AG04450 (cell line): ENCODE data around the gene ZNF385D. TPM values are rescaled to one million over a fixed set of nuclear protein-coding genes. Genes with fewer than 3 reads are reported as not detected.

Source experiments
- CTCF ChIA-PET: fragments of 300-600, 350-600 bp; formaldehyde crosslinking; extraction: SDS; loops from one replicate; lab custom pipeline; 2022; ENCODE audit warnings: antibody characterized with exemption, inconsistent platforms; lab: Charles Lee
- POLR2A ChIA-PET: fragments of 350-600 bp; formaldehyde crosslinking; extraction: SDS; loops from one replicate; lab custom pipeline; 2021; ENCODE audit warnings: antibody characterized with exemption, inconsistent platforms; lab: Yijun Ruan, JAX
- DNase-seq: peaks from one replicate; pipeline ENCODE4 v3.0.0-alpha.2; 2011; ENCODE audit warnings: low read depth, low spot score
- H3K27ac ChIP-seq: one replicate; pipeline ENCODE4 v1.5.1; 2012; ENCODE audit warnings: low read depth, low read length, control low read depth
- H3K27me3 ChIP-seq: one replicate; pipeline ENCODE4 v1.6.0; 2012; ENCODE audit warnings: low read length; ENCODE audit not compliant: control insufficient read depth, insufficient read depth
- H3K4me3 ChIP-seq: 2 replicates; pipeline ENCODE4 v1.5.1; 2011; ENCODE audit warnings: mild to moderate bottlenecking, low read depth, low read length, control low read depth
- H3K9me3 ChIP-seq: 2 replicates; pipeline ENCODE4 v1.5.1; 2012; ENCODE audit warnings: low read length; ENCODE audit not compliant: control insufficient read depth, insufficient read depth
- polyA plus RNA-seq: library from polyadenylated mRNA; depleted of rRNA; stranded (reverse); fragments of >200 nt; gene quantifications from 2 replicates; pipeline ENCODE4 v1.2.3, GENCODE V29; 2011
- TF ChIP-seq, protein P1 (sequence below): IDR thresholded peaks from 2 replicates; pipeline ENCODE4 v1.5.1; 2011; ENCODE audit warnings: low read depth, low read length, control low read depth, inconsistent platforms

The ZNF385D gene
- polyA plus RNA-seq, 1 experiment: 0.10 TPM

DNA sequence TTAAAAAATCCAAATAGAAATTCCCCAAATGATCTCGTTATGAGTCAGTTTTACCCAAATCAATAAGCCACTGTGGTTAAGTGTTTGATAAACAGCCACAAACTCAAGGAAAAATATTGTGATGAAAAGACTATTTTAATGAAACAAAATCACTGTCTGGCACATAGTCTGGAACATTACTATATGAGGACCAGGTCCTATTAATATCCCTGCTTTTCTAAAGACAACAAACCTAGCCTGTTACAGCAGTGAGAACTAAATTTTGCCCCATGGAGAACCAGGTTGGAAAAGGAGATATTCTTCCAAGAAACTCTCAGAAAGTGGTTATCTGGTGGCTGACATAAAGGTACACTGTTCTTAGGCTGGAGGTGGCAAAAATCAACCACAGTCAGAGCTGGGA is 27.7 kb upstream of the ZNF385D start:
- no peaks in the 10 kb centered on the region for H3K9me3 ChIP-seq
- no peak overlapping the region for H3K4me3 ChIP-seq
- no peak overlapping the region for H3K27ac ChIP-seq
- TF ChIP-seq, protein P1, sequence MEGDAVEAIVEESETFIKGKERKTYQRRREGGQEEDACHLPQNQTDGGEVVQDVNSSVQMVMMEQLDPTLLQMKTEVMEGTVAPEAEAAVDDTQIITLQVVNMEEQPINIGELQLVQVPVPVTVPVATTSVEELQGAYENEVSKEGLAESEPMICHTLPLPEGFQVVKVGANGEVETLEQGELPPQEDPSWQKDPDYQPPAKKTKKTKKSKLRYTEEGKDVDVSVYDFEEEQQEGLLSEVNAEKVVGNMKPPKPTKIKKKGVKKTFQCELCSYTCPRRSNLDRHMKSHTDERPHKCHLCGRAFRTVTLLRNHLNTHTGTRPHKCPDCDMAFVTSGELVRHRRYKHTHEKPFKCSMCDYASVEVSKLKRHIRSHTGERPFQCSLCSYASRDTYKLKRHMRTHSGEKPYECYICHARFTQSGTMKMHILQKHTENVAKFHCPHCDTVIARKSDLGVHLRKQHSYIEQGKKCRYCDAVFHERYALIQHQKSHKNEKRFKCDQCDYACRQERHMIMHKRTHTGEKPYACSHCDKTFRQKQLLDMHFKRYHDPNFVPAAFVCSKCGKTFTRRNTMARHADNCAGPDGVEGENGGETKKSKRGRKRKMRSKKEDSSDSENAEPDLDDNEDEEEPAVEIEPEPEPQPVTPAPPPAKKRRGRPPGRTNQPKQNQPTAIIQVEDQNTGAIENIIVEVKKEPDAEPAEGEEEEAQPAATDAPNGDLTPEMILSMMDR: no peak
- ChIA-PET CTCF (no interaction called here), POLR2A (no interaction called here)
- DNase-seq: no peak
- H3K27me3 ChIP-seq: no peaks in the 10 kb centered on the region

- no peaks in the 10 kb centered on the region for H3K27me3 ChIP-seq
- ChIA-PET CTCF (no interaction called here), POLR2A (no interaction called here)
- no peak overlapping the region for H3K27ac ChIP-seq
- H3K9me3 ChIP-seq: no peaks in the 10 kb centered on the region
- DNase-seq: no peak
- TF ChIP-seq, protein P1: no peak
- H3K4me3 ChIP-seq: no peak overlapping the region
Measured at GRCh38 chr3:21777821-21778220, 26.8 kb upstream of the ZNF385D start.

- Histone ChIP-seq H3K9me3 (no peaks in the 10 kb centered on the region), H3K27me3 (no peaks in the 10 kb centered on the region), H3K4me3 (no peak overlapping the region), H3K27ac (no peak overlapping the region)
- TF ChIP-seq, protein P1: no peak
- ChIA-PET CTCF (no interaction called here), POLR2A (no interaction called here)
- no peak for DNase-seq
Measured at GRCh38 chr3:21766002-21766401, 15.0 kb upstream of the ZNF385D start.

- TF ChIP-seq, protein P1: no peak
Measured at GRCh38 chr3:21755896-21756295, 4.9 kb upstream of the ZNF385D start.

DNA sequence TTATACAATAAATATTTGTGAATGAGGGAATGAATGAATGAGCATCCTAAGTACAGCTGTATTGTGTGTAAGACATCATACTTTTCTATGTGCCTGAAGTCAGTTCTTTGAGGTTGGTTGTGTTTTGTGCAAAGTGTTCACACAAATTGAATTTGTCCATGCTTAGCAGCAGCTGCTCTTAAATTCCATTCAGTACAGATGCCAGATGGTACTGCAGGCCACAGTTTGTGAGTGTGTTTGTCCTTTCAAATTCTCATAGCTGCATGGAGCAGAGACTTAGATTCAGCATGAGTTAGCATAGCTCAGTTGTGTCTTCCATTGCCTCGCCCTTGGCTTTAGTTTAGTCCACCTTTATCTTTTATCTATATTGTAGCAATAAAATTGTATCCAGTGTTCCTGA is 3.8 kb upstream of the ZNF385D start:
- POLR2A ChIA-PET: no interaction called here
- H3K27me3 ChIP-seq: no peaks in the 10 kb centered on the region
- CTCF ChIA-PET: no interaction called here
- H3K27ac ChIP-seq: no peak overlapping the region
- H3K4me3 ChIP-seq: no peak overlapping the region
- no peak for DNase-seq
- TF ChIP-seq, protein P1: no peak
- H3K9me3 ChIP-seq: no peaks in the 10 kb centered on the region

More at GRCh38 chr3:21755896-21756295, 4.9 kb upstream of the ZNF385D start:
- Histone ChIP-seq H3K27ac (no peak overlapping the region), H3K27me3 (no peaks in the 10 kb centered on the region), H3K4me3 (no peak overlapping the region), H3K9me3 (no peaks in the 10 kb centered on the region)
- POLR2A ChIA-PET: no interaction called here
- no peak for DNase-seq
- CTCF ChIA-PET: no interaction called here
